Cardiac septum (tissue), 1 donor: ENCODE measurements around the gene THOC3. TPM values are rescaled to one million over a fixed set of nuclear protein-coding genes. Genes with fewer than 3 reads are reported as not detected.
"Not testable (repeated sequence)": the region's sequence is repeated elsewhere in the genome, so short reads cannot be mapped to it uniquely, and the experiment has no call there.

ENCODE experiments used
- DNase-seq: peaks from one replicate; pipeline ENCODE4 v3.0.0-alpha.2; 2020; ENCODE audit warnings: low spot score
- intact Hi-C: fragments of 100-400 bp; cut with DNase I; formaldehyde crosslinking; loops from one replicate; pipeline ENCODE4 v1.14.0; 2022
- total RNA-seq: library from RNA; stranded (reverse); fragmentation: NEBNext Ultra II Directional; extraction: Animal tissue kit (Norgen Biotek cat#: 25700); gene quantifications from one replicate; pipeline ENCODE4 v1.2.1, GENCODE V29; 2021
- donor health status: DM: no; HTN: no; CAD: no.

THOC3 gene
- total RNA-seq, 1 donor from 2014 or later, result 11.0 TPM

GRCh38 chr5:175948329-175949108, 19.6 kb downstream of the THOC3 start:
- intact Hi-C loops, DNase-seq: not testable (repeated sequence)

DNA sequence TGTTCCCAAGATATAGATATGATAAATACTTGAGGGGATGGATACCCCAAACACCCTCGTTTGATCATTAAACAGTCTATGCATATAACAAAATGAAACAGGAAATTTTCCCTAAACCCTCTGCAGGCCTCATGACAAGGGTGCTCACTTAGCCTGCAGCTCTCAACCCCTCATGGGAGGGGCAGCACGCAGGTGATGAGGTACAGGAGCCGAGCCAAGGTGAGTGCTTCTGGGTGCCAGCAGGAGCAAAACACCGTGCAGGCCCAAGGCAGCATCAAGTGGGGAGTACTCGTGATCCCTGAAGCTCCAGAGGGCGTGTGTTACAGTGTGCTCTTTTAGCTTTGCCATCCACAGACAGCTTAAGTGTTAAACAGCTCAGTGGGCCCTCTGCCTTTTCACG, 24.9 kb downstream of the THOC3 start:
- DNase-seq, intact Hi-C loops: not testable (repeated sequence)

GRCh38 chr5:175940632-175941031, 27.5 kb downstream of the THOC3 start:
- intact Hi-C loops, DNase-seq: not testable (repeated sequence)

DNA sequence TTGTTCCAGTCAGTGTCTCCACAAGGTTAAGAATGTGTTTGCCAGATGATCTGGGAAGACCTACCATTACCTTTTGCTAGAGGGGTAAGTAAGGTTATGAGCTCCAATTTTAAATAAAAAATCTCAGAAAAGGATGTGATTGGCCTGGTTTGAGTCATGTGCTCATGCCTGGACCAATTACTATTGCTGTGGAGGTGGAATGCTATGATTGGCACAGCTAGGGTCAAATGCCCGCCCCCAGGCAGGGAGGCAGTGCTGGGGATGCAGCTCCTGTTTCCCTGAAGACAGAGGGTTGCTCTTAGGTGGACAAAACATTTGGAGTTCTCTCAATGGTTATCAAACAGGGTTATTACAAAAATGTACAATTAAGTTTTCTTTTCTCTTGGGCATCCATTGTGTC, 29.6 kb downstream of the THOC3 start:
- DNase-seq, intact Hi-C loops: not testable (repeated sequence)

DNA sequence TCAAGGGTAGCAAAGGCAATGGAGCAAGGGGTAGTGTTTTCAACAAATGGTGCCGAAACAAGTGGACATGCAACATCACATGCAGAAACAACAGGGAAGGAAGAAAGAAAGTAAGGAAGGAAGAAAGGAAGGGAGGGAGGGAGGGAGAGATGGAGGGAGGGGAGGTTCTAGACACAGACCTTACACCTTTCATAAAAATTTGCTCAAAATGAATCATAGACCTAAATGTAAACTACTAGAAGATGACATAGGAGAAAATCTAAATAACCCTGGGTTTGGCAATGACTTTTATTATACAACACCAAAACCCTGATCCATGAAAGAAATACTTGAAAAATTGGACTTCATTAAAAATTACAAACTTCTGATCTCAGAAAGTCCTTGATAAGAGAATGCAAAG, 39.4 kb downstream of the THOC3 start:
- not testable (repeated sequence) for DNase-seq

GRCh38 chr5:175925106-175925505, 43.0 kb downstream of the THOC3 start:
- intact Hi-C loops, DNase-seq: not testable (repeated sequence)

More for the DNA sequence above, 39.4 kb downstream of the THOC3 start:
- intact Hi-C loops, result not testable (repeated sequence)

DNA sequence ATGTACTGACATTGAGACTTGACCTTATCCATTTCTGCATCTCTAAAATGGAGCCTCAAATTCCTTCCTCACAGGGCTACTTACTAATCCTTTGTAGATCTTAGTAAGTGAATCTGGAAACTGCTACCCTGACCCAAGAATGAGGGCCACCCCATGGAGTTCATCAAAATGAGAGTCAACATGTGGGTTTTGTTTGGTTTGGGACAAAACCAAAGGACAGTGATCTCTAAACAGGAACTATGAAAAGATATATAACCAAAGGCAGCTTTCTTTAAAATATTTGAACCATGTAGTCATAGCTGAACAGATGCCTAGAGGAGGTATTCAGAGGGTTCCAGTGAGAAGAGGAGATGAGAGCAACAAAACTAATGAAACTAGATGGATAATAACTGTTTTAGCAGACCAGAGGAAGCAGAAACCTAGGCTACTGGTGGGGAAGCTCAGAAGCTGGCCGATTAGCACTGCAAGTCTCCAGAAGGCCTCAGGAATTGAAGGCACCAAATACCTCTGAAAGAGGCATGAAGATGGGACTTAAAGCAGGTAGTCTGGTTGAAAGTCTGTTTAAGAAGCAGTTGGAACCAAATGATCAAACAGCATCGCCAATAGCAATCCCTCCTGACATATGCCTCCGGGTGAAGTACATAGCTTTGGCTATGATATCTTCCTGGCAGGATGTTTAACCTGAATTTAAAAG, 45.8 kb downstream of the THOC3 start:
- intact Hi-C loops, result no loop called here
- no peak for DNase-seq

DNA sequence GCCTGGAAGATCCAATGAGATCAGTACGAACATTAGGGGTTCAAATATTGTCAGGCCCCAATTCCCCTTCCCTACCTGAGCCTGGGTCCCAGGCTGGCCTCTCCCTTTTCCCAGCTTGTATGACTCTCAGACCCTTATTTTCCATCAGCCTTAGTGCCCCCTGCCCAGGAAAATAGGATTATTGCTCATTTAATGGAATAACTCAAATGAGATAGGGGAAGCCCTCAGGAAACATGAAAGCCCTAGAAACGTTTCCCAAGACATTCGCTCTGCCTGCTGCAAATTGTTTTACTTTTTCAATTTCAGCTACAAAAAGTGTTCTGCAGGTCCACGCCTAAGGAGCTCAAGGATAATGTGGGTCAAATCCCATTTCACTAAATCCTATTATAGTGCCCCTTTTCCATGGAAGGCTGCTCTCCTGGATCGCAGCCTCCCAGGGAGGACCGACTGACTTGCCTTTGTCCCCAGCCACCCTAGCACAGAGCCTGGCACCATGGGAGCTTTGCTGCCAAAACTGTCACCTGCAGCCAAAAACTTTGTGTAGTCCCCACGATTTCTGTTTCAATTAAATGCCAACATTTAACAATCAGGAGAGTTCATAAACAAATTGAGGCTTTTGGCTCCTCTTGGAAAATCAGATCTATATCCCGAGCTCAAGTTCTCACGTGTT, 46.9 kb downstream of the THOC3 start:
- intact Hi-C loops, result no loop called here
- DNase-seq, result no peak

DNA sequence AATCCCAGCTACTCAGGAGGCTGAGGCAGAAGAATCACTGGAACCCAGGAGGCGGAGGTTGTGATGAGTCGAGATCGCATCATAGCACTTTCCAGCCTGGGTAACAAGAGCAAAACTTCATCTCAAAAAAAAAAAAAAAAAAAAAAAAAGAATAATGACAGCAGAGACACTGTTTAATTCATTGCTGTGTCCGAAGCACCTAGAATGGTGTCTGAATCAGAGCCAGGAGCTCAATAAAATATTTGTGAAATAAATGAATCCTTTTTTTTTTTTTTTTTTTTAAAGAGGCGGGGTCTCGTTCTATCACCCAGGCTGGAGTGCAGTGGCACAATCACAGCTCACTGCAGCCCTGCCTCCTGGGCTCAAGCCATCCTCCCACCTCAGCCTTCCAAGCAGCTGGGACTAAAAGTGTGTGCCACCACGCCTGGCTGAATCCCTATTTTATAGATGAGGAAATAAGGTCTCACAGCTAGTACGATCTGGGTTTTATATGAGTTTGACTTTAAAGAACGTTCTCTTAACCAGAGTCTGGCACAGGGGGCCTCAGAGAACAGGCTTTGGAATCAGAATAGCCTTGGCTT, 47.8 kb downstream of the THOC3 start:
- no peak for DNase-seq
- intact Hi-C loops, result no loop called here

DNA sequence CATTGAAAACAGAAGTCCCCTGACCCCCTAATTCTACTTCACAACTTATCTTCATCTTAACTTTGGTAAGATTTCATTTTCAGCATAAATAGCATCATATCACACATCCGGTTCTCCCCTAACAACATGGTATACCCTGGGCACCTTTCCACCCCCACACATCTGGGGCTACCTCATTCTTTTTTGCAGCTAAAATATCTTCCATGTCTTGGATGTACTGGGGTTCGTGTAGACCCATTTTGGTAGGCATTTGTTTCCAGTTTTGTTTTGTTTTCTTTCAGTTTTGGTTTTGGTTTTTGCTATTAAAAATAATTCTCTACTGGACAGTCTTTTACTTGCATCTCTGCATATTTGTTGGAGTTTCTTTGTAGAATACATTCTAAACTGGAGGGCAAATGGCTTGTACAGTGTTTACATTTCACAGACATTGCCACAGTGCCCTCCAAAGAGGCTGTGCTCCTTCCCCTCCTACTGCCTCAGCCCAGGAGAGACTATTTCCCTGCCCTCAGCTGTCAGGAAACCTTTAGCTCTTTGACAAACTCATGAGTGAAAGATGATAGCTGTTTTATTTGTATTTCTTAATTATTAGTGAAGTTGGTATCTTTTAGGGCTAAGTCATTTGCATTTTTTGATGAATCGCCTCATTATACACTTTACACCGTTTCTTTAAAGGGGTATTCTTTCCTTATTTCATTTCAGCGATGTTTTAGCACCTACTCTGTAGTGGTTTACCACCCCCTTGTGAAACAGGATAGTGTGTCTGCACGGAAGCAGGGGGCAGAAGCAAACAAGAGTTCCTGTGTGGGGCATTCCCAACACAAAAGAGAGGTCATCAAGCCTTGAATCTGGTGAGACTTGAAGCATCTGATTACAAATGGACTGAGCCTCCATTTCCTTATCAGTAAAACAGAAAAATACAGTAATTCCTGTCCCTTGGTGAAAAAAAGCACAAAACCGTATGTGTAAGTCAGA, 52.8 kb downstream of the THOC3 start:
- DNase-seq, intact Hi-C loops: not testable (repeated sequence)

- intact Hi-C loops, DNase-seq: not testable (repeated sequence)
Measured at GRCh38 chr5:175913835-175914672, 54.1 kb downstream of the THOC3 start.

GRCh38 chr5:175910072-175910471, 58.0 kb downstream of the THOC3 start:
- DNase-seq, intact Hi-C loops: not testable (repeated sequence)

Other genes with a start within 250 kb of the THOC3 start
- not detected for gene CPLX2, start 96.7 kb downstream of the THOC3 start, total RNA-seq